HepG2 (cell line): ENCODE measurements around the gene GRB2. TPM values are rescaled to one million over a fixed set of nuclear protein-coding genes. Genes with fewer than 3 reads are reported as not detected.
A peak's percentile ranks its signal among the peaks of the same experiment; 100 is the strongest.

Experiments used
- CREB1 ChIP-seq, 2 experiments: fragments of 450-650 bp in 1 of 2; IDR thresholded peaks; 2 replicates each; pipeline ENCODE4 v1.6.1; 2016 to 2017; ENCODE audit warnings: control low read depth in 1 of 2, mild to moderate bottlenecking in 1 of 2, missing compliant biosample characterization in 1 of 2, missing genetic modification characterization in 1 of 2
- GTF3A ChIP-seq: sonication (generic); formaldehyde crosslinking; conservative IDR thresholded peaks from 2 replicates; pipeline ENCODE4 v1.4.0; 2020; ENCODE audit warnings: mild to moderate bottlenecking, missing genetic modification reagents
- HOXA3 ChIP-seq: sonication (generic); formaldehyde crosslinking; IDR thresholded peaks from 2 replicates; pipeline ENCODE4 v1.5.0; 2020; ENCODE audit warnings: missing genetic modification reagents
- JDP2 ChIP-seq: sonication (generic); formaldehyde crosslinking; IDR thresholded peaks from 2 replicates; pipeline ENCODE4 v1.8.1; 2022; ENCODE audit warnings: missing genetic modification reagents, borderline replicate concordance
- NR3C1 ChIP-seq: sonication (generic); formaldehyde crosslinking; IDR thresholded peaks from 2 replicates; pipeline ENCODE4 v1.4.0; 2020; ENCODE audit warnings: missing genetic modification reagents
- PAF1 ChIP-seq: IDR thresholded peaks from 2 replicates; pipeline ENCODE4 v1.6.1; 2016; ENCODE audit warnings: missing genetic modification reagents, missing compliant biosample characterization
- POLR2G ChIP-seq: fragments of 200-400 bp; formaldehyde crosslinking; IDR thresholded peaks from 2 replicates; pipeline ENCODE4 v1.6.1; 2018; ENCODE audit warnings: mild to moderate bottlenecking, low read depth, low read length, moderate library complexity
- TARDBP ChIP-seq: sonication (generic); formaldehyde crosslinking; IDR thresholded peaks from 2 replicates; pipeline ENCODE4 v1.8.0; 2022; ENCODE audit warnings: mild to moderate bottlenecking, missing genetic modification reagents
- TCF12 ChIP-seq, 2 experiments: fragments of 450-650 bp in 1 of 2; sonication (generic) in 1 of 2; formaldehyde crosslinking in 1 of 2; IDR thresholded peaks; 2 replicates each; pipeline versions ENCODE4 v1.6.1 to v1.8.0; 2017 to 2022; ENCODE audit warnings: antibody characterized with exemption in 1 of 2, mild to moderate bottlenecking in 1 of 2, missing genetic modification reagents in 1 of 2, moderate library complexity in 1 of 2
- ZKSCAN5 ChIP-seq: sonication (generic); formaldehyde crosslinking; IDR thresholded peaks from 2 replicates; pipeline ENCODE4 v1.5.1; 2020; ENCODE audit warnings: mild to moderate bottlenecking, missing genetic modification reagents
- ZNF138 ChIP-seq: sonication (generic); formaldehyde crosslinking; IDR thresholded peaks from 2 replicates; pipeline ENCODE4 v1.5.0; 2020; ENCODE audit warnings: mild to moderate bottlenecking, low read depth, missing genetic modification reagents
- ZNF224 ChIP-seq: sonication (generic); formaldehyde crosslinking; IDR thresholded peaks from 2 replicates; pipeline ENCODE4 v1.5.0; 2020; ENCODE audit warnings: mild to moderate bottlenecking, missing genetic modification reagents
- ZNF543 ChIP-seq: sonication (generic); formaldehyde crosslinking; IDR thresholded peaks from 2 replicates; pipeline ENCODE4 v1.4.0; 2020; ENCODE audit warnings: mild to moderate bottlenecking, missing genetic modification reagents
- ZNF562 ChIP-seq: sonication (generic); formaldehyde crosslinking; IDR thresholded peaks from 2 replicates; pipeline ENCODE4 v1.8.0; 2022; ENCODE audit warnings: missing genetic modification reagents, borderline replicate concordance
- ZNF616 ChIP-seq: sonication (generic); formaldehyde crosslinking; IDR thresholded peaks from 2 replicates; pipeline ENCODE4 v1.5.0; 2020; ENCODE audit warnings: low read depth, mild to moderate bottlenecking, missing genetic modification reagents
- ZNF644 ChIP-seq: IDR thresholded peaks from 2 replicates; pipeline ENCODE4 v1.6.1; 2016; ENCODE audit warnings: low read depth
- ZNF883 ChIP-seq: sonication (generic); formaldehyde crosslinking; IDR thresholded peaks from 2 replicates; pipeline ENCODE4 v1.5.1; 2020; ENCODE audit warnings: mild to moderate bottlenecking, missing genetic modification reagents; ENCODE audit errors: not compliant biosample characterization
- polyA plus RNA-seq, 8 experiments: library from polyadenylated mRNA; depleted of rRNA in 3 of 8; stranded (reverse) in 7 of 8; unstranded in 1 of 8; fragments of >200 nt; fragmentation: Illumina TruSeq in 4 of 8; extraction: Trizol in 4 of 8; gene quantifications; 2 replicates each; pipeline versions ENCODE4 v1.2.1 to v1.2.3, GENCODE V29; 2011 to 2016; ENCODE audit warnings: low read depth in 4 of 8, missing spikeins in 1 of 8, mixed read lengths in 1 of 8; ENCODE audit not compliant: insufficient read depth in 1 of 8
- total RNA-seq, 5 experiments: library from RNA; depleted of rRNA; stranded (reverse); fragments of >200 nt; fragmentation: Illumina TruSeq; extraction: Trizol; gene quantifications; 2 replicates each; pipeline ENCODE4 v1.2.3, GENCODE V29; 2016; ENCODE audit warnings: low read depth in 1 of 5
- TF ChIP-seq, protein P1 (sequence below): sonication (generic); formaldehyde crosslinking; IDR thresholded peaks from 2 replicates; pipeline ENCODE4 v1.8.0; 2022; ENCODE audit warnings: mild to moderate bottlenecking, missing genetic modification reagents; ENCODE audit not compliant: insufficient replicate concordance
- TF ChIP-seq, protein P2 (sequence below): sonication (generic); formaldehyde crosslinking; conservative IDR thresholded peaks from 2 replicates; pipeline ENCODE4 v1.4.0; 2020; ENCODE audit warnings: missing genetic modification reagents
- TF ChIP-seq, protein P3 (sequence below): sonication (generic); formaldehyde crosslinking; conservative IDR thresholded peaks from 2 replicates; pipeline ENCODE4 v1.4.0; 2020; ENCODE audit warnings: missing genetic modification reagents
- TF ChIP-seq, protein P4 (sequence below): IDR thresholded peaks from 2 replicates; pipeline ENCODE4 v1.6.1; 2016; ENCODE audit warnings: mild to moderate bottlenecking

The GRB2 gene
- total and polyA plus RNA-seq, 2 of the 13 experiments (the other 11 are each of a cell fraction or from before 2014, with no cell fraction given) = 84.6 to 92.3 TPM

DNA sequence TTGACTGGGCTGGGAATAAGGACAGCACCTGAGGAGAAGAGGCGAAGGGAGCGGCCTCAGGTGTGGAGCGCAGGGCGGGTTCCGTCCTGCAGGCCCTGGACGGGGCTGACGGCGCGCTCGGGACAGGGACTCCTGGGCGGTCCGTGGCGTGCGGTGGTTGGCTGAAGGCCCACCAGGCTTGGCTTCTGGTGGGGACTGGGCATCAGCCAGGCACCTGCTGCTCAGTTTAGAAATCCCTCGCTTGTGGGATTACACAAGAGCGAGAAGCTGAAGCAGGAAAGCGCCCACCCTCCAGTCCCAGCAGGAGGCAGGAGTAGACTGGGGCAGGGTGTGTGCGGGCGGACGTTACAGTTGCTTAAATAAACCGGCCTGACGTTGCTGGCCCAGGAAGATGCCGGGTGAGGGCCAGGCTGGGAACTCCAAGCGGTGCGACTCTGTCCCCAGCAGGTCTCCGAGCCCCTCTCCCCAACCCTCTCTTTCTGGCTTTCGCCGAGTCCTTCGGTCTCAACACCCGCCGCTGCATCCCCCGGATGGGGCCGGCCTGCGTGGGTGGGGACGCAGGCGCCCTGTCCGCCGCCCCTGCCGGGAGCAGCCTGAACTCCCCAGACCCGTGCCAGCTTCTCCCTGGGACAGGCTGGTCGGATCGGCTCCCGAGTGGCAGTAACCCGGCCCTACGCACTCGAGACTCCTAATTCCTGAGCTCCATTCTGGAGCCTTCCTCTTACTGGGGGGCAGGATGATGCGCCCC is 135.1 kb downstream of the GRB2 start (continued):
- peak; percentile 69 for TF ChIP-seq POLR2G
- TF ChIP-seq ZNF562 (CRISPR knock-in tag) = no peak
- no peak for TF ChIP-seq PAF1 (CRISPR knock-in tag)
- TF ChIP-seq TARDBP = peak; percentile 31; the same call in 1 of the 2 replicates
- TF ChIP-seq, protein P1, sequence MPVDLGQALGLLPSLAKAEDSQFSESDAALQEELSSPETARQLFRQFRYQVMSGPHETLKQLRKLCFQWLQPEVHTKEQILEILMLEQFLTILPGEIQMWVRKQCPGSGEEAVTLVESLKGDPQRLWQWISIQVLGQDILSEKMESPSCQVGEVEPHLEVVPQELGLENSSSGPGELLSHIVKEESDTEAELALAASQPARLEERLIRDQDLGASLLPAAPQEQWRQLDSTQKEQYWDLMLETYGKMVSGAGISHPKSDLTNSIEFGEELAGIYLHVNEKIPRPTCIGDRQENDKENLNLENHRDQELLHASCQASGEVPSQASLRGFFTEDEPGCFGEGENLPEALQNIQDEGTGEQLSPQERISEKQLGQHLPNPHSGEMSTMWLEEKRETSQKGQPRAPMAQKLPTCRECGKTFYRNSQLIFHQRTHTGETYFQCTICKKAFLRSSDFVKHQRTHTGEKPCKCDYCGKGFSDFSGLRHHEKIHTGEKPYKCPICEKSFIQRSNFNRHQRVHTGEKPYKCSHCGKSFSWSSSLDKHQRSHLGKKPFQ (CRISPR knock-in tag) = no peak
- no peak for TF ChIP-seq ZNF644 (CRISPR knock-in tag)
- no peak for TF ChIP-seq TCF12 (IDR thresholded peaks at IDR 0.05)
- peak; percentile 23; the same call in 1 of the 2 replicates for TF ChIP-seq TCF12 (CRISPR knock-in tag; IDR thresholded peaks at IDR 0.05)
- no peak for TF ChIP-seq JDP2 (CRISPR knock-in tag)
- TF ChIP-seq CREB1 (IDR thresholded peaks at IDR 0.05) = no peak
- no peak; the same call in 1 of the 2 replicates for TF ChIP-seq CREB1 (CRISPR knock-in tag; IDR thresholded peaks at IDR 0.05)
- TF ChIP-seq ZNF883 (CRISPR knock-in tag) = peak; percentile 26
- TF ChIP-seq, protein P2, sequence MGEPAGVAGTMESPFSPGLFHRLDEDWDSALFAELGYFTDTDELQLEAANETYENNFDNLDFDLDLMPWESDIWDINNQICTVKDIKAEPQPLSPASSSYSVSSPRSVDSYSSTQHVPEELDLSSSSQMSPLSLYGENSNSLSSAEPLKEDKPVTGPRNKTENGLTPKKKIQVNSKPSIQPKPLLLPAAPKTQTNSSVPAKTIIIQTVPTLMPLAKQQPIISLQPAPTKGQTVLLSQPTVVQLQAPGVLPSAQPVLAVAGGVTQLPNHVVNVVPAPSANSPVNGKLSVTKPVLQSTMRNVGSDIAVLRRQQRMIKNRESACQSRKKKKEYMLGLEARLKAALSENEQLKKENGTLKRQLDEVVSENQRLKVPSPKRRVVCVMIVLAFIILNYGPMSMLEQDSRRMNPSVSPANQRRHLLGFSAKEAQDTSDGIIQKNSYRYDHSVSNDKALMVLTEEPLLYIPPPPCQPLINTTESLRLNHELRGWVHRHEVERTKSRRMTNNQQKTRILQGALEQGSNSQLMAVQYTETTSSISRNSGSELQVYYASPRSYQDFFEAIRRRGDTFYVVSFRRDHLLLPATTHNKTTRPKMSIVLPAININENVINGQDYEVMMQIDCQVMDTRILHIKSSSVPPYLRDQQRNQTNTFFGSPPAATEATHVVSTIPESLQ = no peak; the same call in 1 of the 2 replicates
- TF ChIP-seq NR3C1 (CRISPR knock-in tag) = no peak
- TF ChIP-seq ZNF543 (CRISPR knock-in tag) = peak; percentile 33; the same call in 1 of the 2 replicates
- TF ChIP-seq, protein P3, sequence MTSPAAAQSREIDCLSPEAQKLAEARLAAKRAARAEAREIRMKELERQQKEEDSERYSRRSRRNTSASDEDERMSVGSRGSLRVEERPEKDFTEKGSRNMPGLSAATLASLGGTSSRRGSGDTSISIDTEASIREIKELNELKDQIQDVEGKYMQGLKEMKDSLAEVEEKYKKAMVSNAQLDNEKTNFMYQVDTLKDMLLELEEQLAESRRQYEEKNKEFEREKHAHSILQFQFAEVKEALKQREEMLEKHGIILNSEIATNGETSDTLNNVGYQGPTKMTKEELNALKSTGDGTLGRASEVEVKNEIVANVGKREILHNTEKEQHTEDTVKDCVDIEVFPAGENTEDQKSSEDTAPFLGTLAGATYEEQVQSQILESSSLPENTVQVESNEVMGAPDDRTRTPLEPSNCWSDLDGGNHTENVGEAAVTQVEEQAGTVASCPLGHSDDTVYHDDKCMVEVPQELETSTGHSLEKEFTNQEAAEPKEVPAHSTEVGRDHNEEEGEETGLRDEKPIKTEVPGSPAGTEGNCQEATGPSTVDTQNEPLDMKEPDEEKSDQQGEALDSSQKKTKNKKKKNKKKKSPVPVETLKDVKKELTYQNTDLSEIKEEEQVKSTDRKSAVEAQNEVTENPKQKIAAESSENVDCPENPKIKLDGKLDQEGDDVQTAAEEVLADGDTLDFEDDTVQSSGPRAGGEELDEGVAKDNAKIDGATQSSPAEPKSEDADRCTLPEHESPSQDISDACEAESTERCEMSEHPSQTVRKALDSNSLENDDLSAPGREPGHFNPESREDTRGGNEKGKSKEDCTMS (CRISPR knock-in tag) = no peak
- TF ChIP-seq ZNF138 = 0 out of 2 replicates have a peak, but pooled peaks have one; percentile 50
- TF ChIP-seq GTF3A = no peak
- TF ChIP-seq, protein P4, sequence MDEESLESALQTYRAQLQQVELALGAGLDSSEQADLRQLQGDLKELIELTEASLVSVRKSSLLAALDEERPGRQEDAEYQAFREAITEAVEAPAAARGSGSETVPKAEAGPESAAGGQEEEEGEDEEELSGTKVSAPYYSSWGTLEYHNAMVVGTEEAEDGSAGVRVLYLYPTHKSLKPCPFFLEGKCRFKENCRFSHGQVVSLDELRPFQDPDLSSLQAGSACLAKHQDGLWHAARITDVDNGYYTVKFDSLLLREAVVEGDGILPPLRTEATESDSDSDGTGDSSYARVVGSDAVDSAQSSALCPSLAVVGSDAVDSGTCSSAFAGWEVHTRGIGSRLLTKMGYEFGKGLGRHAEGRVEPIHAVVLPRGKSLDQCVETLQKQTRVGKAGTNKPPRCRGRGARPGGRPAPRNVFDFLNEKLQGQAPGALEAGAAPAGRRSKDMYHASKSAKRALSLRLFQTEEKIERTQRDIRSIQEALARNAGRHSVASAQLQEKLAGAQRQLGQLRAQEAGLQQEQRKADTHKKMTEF (CRISPR knock-in tag) = peak; percentile 92; the same call in 1 of the 2 replicates
- TF ChIP-seq ZNF224 (CRISPR knock-in tag) = peak; percentile 53; the same call in 1 of the 2 replicates
- TF ChIP-seq ZKSCAN5 = no peak
- TF ChIP-seq HOXA3 (CRISPR knock-in tag) = peak; percentile 53; the same call in 1 of the 2 replicates
- TF ChIP-seq ZNF616 = no peak
